H1 (cell line): ENCODE measurements around the gene TEKTIP1. TPM values are rescaled to one million over a fixed set of nuclear protein-coding genes. Genes with fewer than 3 reads are reported as not detected.
A peak's percentile ranks its signal among the peaks of the same experiment; 100 is the strongest.

Experiments used
- CTCF ChIA-PET: fragments of 300-600 bp; sonication (Branson Sonifier 250); formaldehyde crosslinking; loops from one replicate; lab custom pipeline; 2021; ENCODE audit not compliant: partially characterized antibody; lab: Charles Lee
- POLR2A ChIA-PET: fragments of 300-600 bp; sonication (Branson Sonifier 250); formaldehyde crosslinking; loops from one replicate; lab custom pipeline; 2021; ENCODE audit warnings: inconsistent platforms; ENCODE audit not compliant: partially characterized antibody; lab: Charles Lee
- DNase-seq, 2 experiments: peaks; one replicate each; pipeline versions ENCODE4 v3.0.0 to v3.0.0-alpha.2; 2010 to 2022; ENCODE audit warnings: low spot score in 2 of 2, low read depth in 1 of 2, mixed read lengths in 1 of 2
- FAIRE-seq: peaks from 2 replicates; lab custom pipeline; 2011; peaks lifted over from hg19 to GRCh38; lab: Jason Lieb, UNC
- H2AFZ ChIP-seq: 2 replicates; pipeline ENCODE4 v1.8.1; 2012; ENCODE audit warnings: low read length, inconsistent platforms
- H2AK5ac ChIP-seq: 2 replicates; pipeline ENCODE4 v1.6.1; 2013; ENCODE audit warnings: low read depth, low read length
- H2BK120ac ChIP-seq: replicated peaks from 2 replicates; pipeline ENCODE3; 2013; ENCODE audit warnings: low read depth, low read length, inconsistent platforms
- H2BK12ac ChIP-seq: 2 replicates; pipeline ENCODE4 v1.6.1; 2013; ENCODE audit warnings: low read depth, low read length
- H2BK15ac ChIP-seq: 2 replicates; pipeline ENCODE4 v1.6.1; 2013; ENCODE audit warnings: low read length
- H2BK20ac ChIP-seq: 2 replicates; pipeline ENCODE4 v1.6.1; 2013; ENCODE audit warnings: low read length
- H2BK5ac ChIP-seq: 2 replicates; pipeline ENCODE4 v1.6.1; 2013; ENCODE audit warnings: low read depth, low read length
- H3K14ac ChIP-seq: 2 replicates; pipeline ENCODE4 v1.6.1; 2013; ENCODE audit warnings: inconsistent platforms; ENCODE audit not compliant: insufficient read length
- H3K18ac ChIP-seq: 2 replicates; pipeline ENCODE4 v1.6.1; 2013; ENCODE audit warnings: low read length; ENCODE audit errors: extremely low read depth
- H3K23ac ChIP-seq: 2 replicates; pipeline ENCODE4 v1.6.1; 2013; ENCODE audit warnings: inconsistent platforms; ENCODE audit not compliant: insufficient read length
- H3K23me2 ChIP-seq: 2 replicates; pipeline ENCODE4 v1.6.1; 2013; ENCODE audit warnings: low read depth, low read length
- H3K27ac ChIP-seq: 2 replicates; pipeline ENCODE4 v1.6.1; 2011; ENCODE audit warnings: low read depth, low read length, inconsistent platforms
- H3K27me3 ChIP-seq, 4 experiments: replicated peaks in 1 of 4; 1 replicate in 1 of 4; 2 replicates in 3 of 4; pipeline versions ENCODE4 v1.6.1 to v1.8.1; 2011 to 2013; ENCODE audit warnings: low read length in 3 of 4, mild to moderate bottlenecking in 3 of 4, inconsistent platforms in 2 of 4, mixed read lengths in 2 of 4, moderate library complexity in 1 of 4; ENCODE audit not compliant: control insufficient read depth in 3 of 4, insufficient read depth in 3 of 4; ENCODE audit errors: extremely low read depth in 1 of 4
- H3K36me3 ChIP-seq, 4 experiments: 2 replicates each; pipeline versions ENCODE4 v1.6.1 to v1.8.1; 2011 to 2013; ENCODE audit warnings: mild to moderate bottlenecking in 4 of 4, low read length in 3 of 4, moderate library complexity in 2 of 4, control low read depth in 1 of 4, inconsistent platforms in 1 of 4; ENCODE audit not compliant: insufficient read depth in 4 of 4, control insufficient read depth in 2 of 4
- H3K4ac ChIP-seq: replicated peaks from 2 replicates; pipeline ENCODE3; 2013; ENCODE audit warnings: low read length, low read depth, mixed read lengths, inconsistent platforms; ENCODE audit not compliant: insufficient read length
- H3K4me1 ChIP-seq, 4 experiments: replicated peaks in 1 of 4; 1 replicate in 1 of 4; 2 replicates in 3 of 4; pipeline versions ENCODE4 v1.6.1 to v1.8.1; 2011 to 2013; ENCODE audit warnings: low read length in 3 of 4, inconsistent platforms in 2 of 4, mixed read lengths in 1 of 4; ENCODE audit not compliant: insufficient read depth in 4 of 4, control insufficient read depth in 3 of 4
- H3K4me2 ChIP-seq, 2 experiments: 2 replicates each; pipeline versions ENCODE4 v1.6.1 to v1.8.1; 2011 to 2013; ENCODE audit warnings: low read depth in 2 of 2, low read length in 2 of 2, control low read depth in 1 of 2, inconsistent platforms in 1 of 2, mild to moderate bottlenecking in 1 of 2; ENCODE audit not compliant: insufficient read depth in 1 of 2
- H3K4me3 ChIP-seq, 4 experiments: fragments of 200-600, 300-600 bp in 1 of 4; sonication (generic), shearing (Covaris generic), sonication (Bioruptor Twin) in 1 of 4; 2 replicates each; pipeline versions ENCODE4 v1.5.1 to v1.8.1; 2011 to 2016; ENCODE audit warnings: low read length in 4 of 4, low read depth in 3 of 4, control low read depth in 2 of 4, inconsistent platforms in 2 of 4, mild to moderate bottlenecking in 2 of 4, mixed read lengths in 1 of 4, moderate library complexity in 1 of 4; ENCODE audit not compliant: insufficient read depth in 2 of 4; ENCODE audit errors: extremely low read depth in 1 of 4
- H3K56ac ChIP-seq: replicated peaks from 2 replicates; pipeline ENCODE3; 2013; ENCODE audit warnings: low read depth, mild to moderate bottlenecking, mixed read lengths, low read length, inconsistent platforms; ENCODE audit not compliant: insufficient read length
- H3K79me1 ChIP-seq: 2 replicates; pipeline ENCODE4 v1.6.1; 2013; ENCODE audit warnings: low read depth, low read length, control low read depth
- H3K79me2 ChIP-seq, 2 experiments: 2 replicates each; pipeline versions ENCODE4 v1.6.1 to v1.8.1; 2012 to 2013; ENCODE audit warnings: low read length in 2 of 2, mild to moderate bottlenecking in 2 of 2, inconsistent platforms in 1 of 2; ENCODE audit not compliant: insufficient read depth in 2 of 2, control insufficient read depth in 1 of 2
- H3K9ac ChIP-seq, 4 experiments: replicated peaks in 1 of 4; 1 replicate in 1 of 4; 2 replicates in 3 of 4; pipeline versions ENCODE4 v1.6.1 to v1.8.1; 2011 to 2013; ENCODE audit warnings: low read depth in 3 of 4, low read length in 3 of 4, control low read depth in 2 of 4, mild to moderate bottlenecking in 2 of 4, moderate library complexity in 2 of 4, inconsistent platforms in 1 of 4; ENCODE audit errors: extremely low read depth in 1 of 4
- H3K9me3 ChIP-seq, 2 experiments: 2 replicates each; pipeline versions ENCODE4 v1.6.1 to v1.8.1; 2012 to 2013; ENCODE audit warnings: mild to moderate bottlenecking in 2 of 2, moderate library complexity in 2 of 2, control low read depth in 1 of 2, inconsistent platforms in 1 of 2, low read depth in 1 of 2, low read length in 1 of 2, mixed read lengths in 1 of 2; ENCODE audit not compliant: insufficient read depth in 2 of 2
- H4K20me1 ChIP-seq, 2 experiments: replicated peaks in 1 of 2; 2 replicates each; pipeline versions ENCODE3 to v1.8.1; 2011 to 2013; ENCODE audit warnings: inconsistent platforms in 2 of 2, low read length in 2 of 2, mild to moderate bottlenecking in 1 of 2; ENCODE audit not compliant: insufficient read depth in 2 of 2, control insufficient read depth in 1 of 2
- H4K5ac ChIP-seq: 2 replicates; pipeline ENCODE4 v1.6.1; 2013; ENCODE audit warnings: low read length, low read depth, mixed read lengths, inconsistent platforms; ENCODE audit not compliant: insufficient read length
- H4K8ac ChIP-seq: 2 replicates; pipeline ENCODE4 v1.8.0; 2013; ENCODE audit warnings: mild to moderate bottlenecking, moderate library complexity, low read length, inconsistent platforms; ENCODE audit not compliant: insufficient read depth; ENCODE audit errors: extremely low read depth
- H4K91ac ChIP-seq: replicated peaks from 2 replicates; pipeline ENCODE3; 2013; ENCODE audit warnings: low read length, mixed read lengths, inconsistent platforms; ENCODE audit not compliant: insufficient read length
- ATF2 ChIP-seq: IDR thresholded peaks from 2 replicates; pipeline ENCODE4 v1.6.1; 2012; ENCODE audit warnings: low read length, inconsistent platforms
- BACH1 ChIP-seq: IDR thresholded peaks from 2 replicates; pipeline ENCODE4 v1.6.1; 2012; ENCODE audit warnings: low read length, improper control_type of control experiment
- CBX8 ChIP-seq: fragments of 300-800, 300-1000 bp; sonication (generic); IDR thresholded peaks from 2 replicates; pipeline ENCODE4 v1.7.1; 2016; ENCODE audit warnings: low read depth, low read length, borderline replicate concordance
- KDM4A ChIP-seq: IDR thresholded peaks from one replicate; pipeline ENCODE4 v1.7.1; 2012; ENCODE audit warnings: low read depth, mild to moderate bottlenecking, moderate library complexity, low read length, inconsistent platforms; ENCODE audit not compliant: severe bottlenecking
- PHF8 ChIP-seq: fragments of 200-600 bp; sonication (generic); conservative IDR thresholded peaks from 2 replicates; pipeline ENCODE4 v1.7.1; 2012; ENCODE audit warnings: low read depth, mild to moderate bottlenecking, inconsistent platforms, low read length, moderate library complexity
- POU5F1 ChIP-seq: IDR thresholded peaks from 2 replicates; pipeline ENCODE4 v1.6.1; 2011; ENCODE audit warnings: low read depth, mild to moderate bottlenecking, low read length, moderate library complexity
- RXRA ChIP-seq: IDR thresholded peaks from 2 replicates; pipeline ENCODE4 v1.6.1; 2011; ENCODE audit warnings: low read depth, mild to moderate bottlenecking, low read length, moderate library complexity; ENCODE audit not compliant: insufficient read depth
- SAP30 ChIP-seq: fragments of 300-600 bp; sonication (generic); IDR thresholded peaks from 2 replicates; pipeline ENCODE4 v1.7.1; 2012; ENCODE audit warnings: low read length, moderate library complexity, mild to moderate bottlenecking, inconsistent platforms; ENCODE audit not compliant: insufficient read depth, insufficient replicate concordance
- TAF1 ChIP-seq: IDR thresholded peaks from 2 replicates; pipeline ENCODE4 v1.6.1; 2011; ENCODE audit warnings: mild to moderate bottlenecking, low read depth, low read length
- TCF12 ChIP-seq: IDR thresholded peaks from 2 replicates; pipeline ENCODE4 v1.6.1; 2011; ENCODE audit warnings: low read depth, mild to moderate bottlenecking, low read length
- WGBS, 2 experiments: shearing (Covaris generic) in 1 of 2; methylation state at CpG; one replicate each; pipeline versions ENCODE4 v1.1.6 to v1.1.7; 2013 to 2015; ENCODE audit warnings: low lambda C conversion rate in 2 of 2, mixed read lengths in 2 of 2, inconsistent platforms in 1 of 2, low coverage in 1 of 2, missing lambda C conversion rate in 1 of 2; ENCODE audit not compliant: insufficient replicate concordance in 2 of 2, insufficient coverage in 1 of 2, insufficient read length in 1 of 2; ENCODE audit errors: extremely low coverage in 1 of 2, missing lambda C conversion rate in 1 of 2; 5-methylcytosine and 5-hydroxymethylcytosine counted together
- polyA plus RNA-seq, 7 experiments: library from polyadenylated mRNA; depleted of rRNA in 3 of 7; stranded (reverse) in 5 of 7; unstranded in 2 of 7; fragments of >200 nt in 5 of 7; fragments of 200-250 nt in 2 of 7; gene quantifications; 1 replicate in 5 of 7; 2 replicates in 1 of 7; 4 replicates in 1 of 7; pipeline versions ENCODE4 v1.2.1 to v1.2.3, GENCODE V29; 2011 to 2013; ENCODE audit warnings: missing spikeins in 2 of 7, mixed read lengths in 2 of 7
- total RNA-seq: library from RNA; stranded (reverse); fragmentation: NEBNext Ultra II Directional; extraction: Animal tissue kit (Norgen Biotek cat#: 25700); gene quantifications from 2 replicates; pipeline ENCODE4 v1.2.1, GENCODE V29; 2021

The TEKTIP1 gene
- total and polyA plus RNA-seq, 2 of the 8 experiments (the other 6 are each of a cell fraction or from before 2014, with no cell fraction given): 1.1 TPM; not detected in 1

- Histone ChIP-seq H4K8ac (peak within 1 kb of the TSS; percentile 99; the same call in 1 of the 2 replicates), H2AFZ (peak within 1 kb of the TSS; percentile 99), H2BK120ac (peak within 1 kb of the TSS; percentile 96), H2BK20ac (peak within 1 kb of the TSS; percentile 99; the same call in 1 of the 2 replicates), H2BK5ac (peak within 1 kb of the TSS; percentile 100), H2BK12ac (peak within 1 kb of the TSS; percentile 100), H3K27me3 (no peaks in the 10 kb centered on the region), H2BK15ac (peak within 1 kb of the TSS; percentile 100; the same call in 1 of the 2 replicates), H3K36me3 (peaks cover 2 to 12% (median 4%) of the 10 kb centered on the region in 4 experiments; a peak in 4 of 8 replicates), H3K27ac (peak within 1 kb of the TSS; percentile 100), H3K9ac (peak within 1 kb of the TSS; percentile 88 to 100 (median 99)), H4K20me1 (peaks cover 1 to 8% of the 10 kb centered on the region in 2 experiments), H2AK5ac (peak within 1 kb of the TSS; percentile 11), H3K4me1 (no peaks in the 10 kb centered on the region; a peak in 3 of 7 replicates), H3K23ac (no peak within 1 kb of the TSS), H3K18ac (peak within 1 kb of the TSS; percentile 100), H4K91ac (peak within 1 kb of the TSS; percentile 100), H3K79me2 (peaks cover 0 to 30% of the 10 kb centered on the region in 2 experiments; a peak in 2 of 4 replicates), H3K9me3 (no peaks in the 10 kb centered on the region), H3K23me2 (peaks cover 8% of the 10 kb centered on the region), H3K14ac (no peak within 1 kb of the TSS), H3K56ac (peak within 1 kb of the TSS; percentile 97), H3K4me3 (peak within 1 kb of the TSS; percentile 77 to 98 (median 92)), H3K4me2 (peak within 1 kb of the TSS; percentile 89 to 94), H4K5ac (peak within 1 kb of the TSS; percentile 92), H3K79me1 (peaks cover 6% of the 10 kb centered on the region), H3K4ac (peak within 1 kb of the TSS; percentile 91)
- 2% methylated on average over 52 of the region's 52 CpGs; no CpG with 5 or more reads in 1 of the 2 experiments for WGBS, 2 experiments
- ChIA-PET POLR2A (interaction anchor here (0.7 to 6.1 kb wide), 10 partner anchors 12 to 127 kb away, joined by 3 to 58 read pairs (median 4); partner anchors contain the start of genes SMIM24 and SMIM44), CTCF (interaction anchor here (0.6 to 2.2 kb wide), 5 partner anchors 15 to 1489 kb away, joined by 3 to 8 read pairs (median 4); no protein-coding TSS in a partner anchor)
- DNase-seq: peak; percentile 91 to 96
- peak; percentile 97 for FAIRE-seq
- TF ChIP-seq TAF1 (peak; percentile 100), KDM4A (peak; percentile 87), SAP30 (no peak), RXRA (no peak), ATF2 (no peak), PHF8 (peak; percentile 83), TCF12 (no peak), CBX8 (no peak), BACH1 (no peak), POU5F1 (no peak)
Observed at GRCh38 chr19:3500429-3501101, 38.4 kb upstream of the TEKTIP1 start, which contains the start of gene DOHH. TSS of gene DOHH (minus strand) at chr19:3500674. CDS start at chr19:3496814, 3,860 bp downstream.
